PC-9 (cell line): ENCODE results near the gene STEAP3. TPM values are rescaled to one million over a fixed set of nuclear protein-coding genes. Genes with fewer than 3 reads are reported as not detected.

Source experiments
- BruUV-seq: library from RNA; stranded (reverse); fragments of 400-500 nt; replicated peaks from 2 replicates; lab custom pipeline; 2021; lab: Mats Ljungman, UMichigan
- CTCF ChIA-PET: fragments of 300-600 bp; sonication (Branson Sonifier 250); formaldehyde crosslinking; loops from one replicate; lab custom pipeline; 2022; ENCODE audit warnings: antibody characterized with exemption; lab: Charles Lee
- POLR2A ChIA-PET: fragments of 300-600 bp; sonication (Branson Sonifier 250); formaldehyde crosslinking; loops from one replicate; lab custom pipeline; 2022; ENCODE audit warnings: antibody characterized with exemption; ENCODE audit not compliant: unreplicated experiment; lab: Charles Lee
- DNase-seq, 2 experiments: peaks; one replicate each; pipeline versions ENCODE4 v3.0.0 to v3.0.0-alpha.2; 2015 to 2022; ENCODE audit warnings: mixed read lengths in 1 of 2
- H2AFZ ChIP-seq: fragments of 200-600 bp; sonication (generic); 2 replicates; pipeline ENCODE4 v1.8.1; 2017; ENCODE audit warnings: antibody characterized with exemption
- H3F3A ChIP-seq: fragments of 200-600 bp; sonication (generic); 2 replicates; pipeline ENCODE4 v1.8.1; 2017; ENCODE audit warnings: antibody characterized with exemption, mild to moderate bottlenecking, low read depth; ENCODE audit not compliant: insufficient read depth
- H3K27ac ChIP-seq: fragments of 200-600 bp; sonication (generic); 2 replicates; pipeline ENCODE4 v1.6.1; 2016; ENCODE audit warnings: mixed run types
- H3K27me3 ChIP-seq: fragments of 200-600 bp; sonication (generic); 2 replicates; pipeline ENCODE4 v1.6.1; 2016; ENCODE audit warnings: low read depth, mixed run types; ENCODE audit not compliant: insufficient read depth
- H3K36me3 ChIP-seq: fragments of 200-600 bp; sonication (generic); 2 replicates; pipeline ENCODE4 v1.6.1; 2016; ENCODE audit warnings: low read depth, mixed run types
- H3K4me1 ChIP-seq: fragments of 200-600 bp; sonication (generic); replicated peaks from 2 replicates; pipeline ENCODE4 v1.6.1; 2016; ENCODE audit warnings: mixed run types; ENCODE audit not compliant: insufficient read depth
- H3K4me2 ChIP-seq: fragments of 200-600 bp; sonication (generic); 2 replicates; pipeline ENCODE4 v1.6.1; 2017; ENCODE audit warnings: mixed run types
- H3K4me3 ChIP-seq: fragments of 200-600 bp; sonication (generic); 2 replicates; pipeline ENCODE4 v1.6.1; 2016; ENCODE audit warnings: mixed run types
- H3K79me2 ChIP-seq: fragments of 200-600 bp; sonication (generic); 2 replicates; pipeline ENCODE4 v1.6.1; 2017; ENCODE audit warnings: low read depth, mixed run types
- H3K9me2 ChIP-seq: fragments of 200-600 bp; sonication (generic); 2 replicates; pipeline ENCODE4 v1.8.1; 2017; ENCODE audit warnings: mild to moderate bottlenecking; ENCODE audit not compliant: insufficient read depth
- H3K9me3 ChIP-seq: fragments of 200-600 bp; sonication (generic); 2 replicates; pipeline ENCODE4 v1.8.1; 2016; ENCODE audit warnings: low read depth; ENCODE audit not compliant: insufficient read depth
- H4K20me1 ChIP-seq: fragments of 200-600 bp; sonication (generic); 2 replicates; pipeline ENCODE4 v1.8.1; 2017; ENCODE audit not compliant: insufficient read depth
- CTCF ChIP-seq: fragments of 200-600 bp; sonication (generic); conservative IDR thresholded peaks from 2 replicates; pipeline ENCODE4 v1.6.1; 2017; ENCODE audit warnings: mixed run types, antibody characterized with exemption, mild to moderate bottlenecking, moderate library complexity
- EZH2 ChIP-seq: fragments of 200-600 bp; sonication (generic); IDR thresholded peaks from 2 replicates; pipeline ENCODE4 v1.8.0; 2017; ENCODE audit warnings: antibody characterized with exemption, low read depth
- intact Hi-C: fragments of 100-400 bp; cut with micrococcal nuclease; formaldehyde crosslinking; loops from one replicate; pipeline ENCODE4 v1.10.0; 2022; ENCODE audit not compliant: unreplicated experiment
- total RNA-seq: library from RNA; stranded (reverse); gene quantifications from 2 replicates; pipeline ENCODE4 v1.2.3, GENCODE V29; 2021

The STEAP3 gene
- total RNA-seq, 1 experiment from 2014 or later, result 23.0 TPM

GRCh38 chr2:119283873-119284331 lies 60.3 kb downstream of the STEAP3 start:
- BruUV-seq, result no TSS peak
- peak; percentile 82 to 97 for DNase-seq
- Histone ChIP-seq H3K27ac (peak overlapping the region; percentile 71), H2AFZ (peak overlapping the region; percentile 30), H3K9me2 (no peaks in the 10 kb centered on the region), H3K4me2 (peak overlapping the region; percentile 56), H3K27me3 (no peaks in the 10 kb centered on the region), H3K4me3 (peak overlapping the region; percentile 6; the same call in 1 of the 2 replicates), H3K9me3 (no peaks in the 10 kb centered on the region), H3F3A (peaks cover 23% of the 10 kb centered on the region), H3K79me2 (no peaks in the 10 kb centered on the region), H3K36me3 (no peaks in the 10 kb centered on the region), H3K4me1 (peaks cover 18% of the 10 kb centered on the region), H4K20me1 (no peaks in the 10 kb centered on the region)
- intact Hi-C loops, result loop anchor here (5.0 kb wide), 1 partner anchor 77 kb away; no protein-coding TSS in a partner anchor
- ChIA-PET POLR2A (no interaction called here), CTCF (no interaction called here)
- no peak for TF ChIP-seq EZH2
- no peak for TF ChIP-seq CTCF

GRCh38 chr2:119286661-119287060 lies 63.0 kb downstream of the STEAP3 start:
- Histone ChIP-seq H4K20me1 (no peaks in the 10 kb centered on the region), H2AFZ (no peak overlapping the region), H3K4me1 (peaks cover 23% of the 10 kb centered on the region), H3K9me2 (no peaks in the 10 kb centered on the region), H3F3A (peaks cover 23% of the 10 kb centered on the region), H3K27ac (no peak overlapping the region), H3K4me2 (no peak overlapping the region), H3K9me3 (no peaks in the 10 kb centered on the region), H3K4me3 (no peak overlapping the region), H3K79me2 (no peaks in the 10 kb centered on the region), H3K36me3 (no peaks in the 10 kb centered on the region), H3K27me3 (no peaks in the 10 kb centered on the region)
- CTCF ChIA-PET, result no interaction called here
- BruUV-seq, result no TSS peak
- intact Hi-C loops, result no loop called here
- POLR2A ChIA-PET, result no interaction called here
- TF ChIP-seq CTCF, result no peak
- TF ChIP-seq EZH2, result no peak
- no peak for DNase-seq

- no peak overlapping the region for H3K27ac ChIP-seq
- intact Hi-C loops, result no loop called here
- no peaks in the 10 kb centered on the region for H3K27me3 ChIP-seq
- no peaks in the 10 kb centered on the region for H3K79me2 ChIP-seq
- peaks cover 16% of the 10 kb centered on the region for H3K4me1 ChIP-seq
- peaks cover 12% of the 10 kb centered on the region for H3F3A ChIP-seq
- H3K9me3 ChIP-seq, result no peaks in the 10 kb centered on the region
- BruUV-seq, result no TSS peak
- ChIA-PET POLR2A (no interaction called here), CTCF (no interaction called here)
- no peak overlapping the region for H3K4me3 ChIP-seq
- no peaks in the 10 kb centered on the region for H4K20me1 ChIP-seq
- H3K36me3 ChIP-seq, result no peaks in the 10 kb centered on the region
- H3K4me2 ChIP-seq, result no peak overlapping the region
- H2AFZ ChIP-seq, result no peak overlapping the region
- no peaks in the 10 kb centered on the region for H3K9me2 ChIP-seq
- DNase-seq, result no peak
- TF ChIP-seq EZH2 (no peak), CTCF (no peak)
Observed at GRCh38 chr2:119288576-119288975, 64.9 kb downstream of the STEAP3 start.
